Measurements from ENCODE around the gene ADAMTSL1.

GRCh38 chr9:18905028-18905882 is 431.3 kb downstream of the ADAMTSL1 start:
- TF ChIP-seq FOXA1 (IDR thresholded peaks at IDR 0.05), result no peak
- no peak for TF ChIP-seq L3MBTL2 (conservative IDR thresholded peaks at IDR 0.05)
- TF ChIP-seq SP1 (IDR thresholded peaks at IDR 0.05), result no peak
- no peak for TF ChIP-seq BHLHE40 (IDR thresholded peaks at IDR 0.05; ENCODE audit: borderline replicate concordance)
- no peak for TF ChIP-seq FOXM1 (IDR thresholded peaks at IDR 0.05; ENCODE audit: borderline replicate concordance)
- no peak for TF ChIP-seq ARNT (IDR thresholded peaks at IDR 0.05)
- TF ChIP-seq ELF4 (IDR thresholded peaks at IDR 0.05), result no peak
- TF ChIP-seq FOXK2 (IDR thresholded peaks at IDR 0.05), result no peak
- no peak for TF ChIP-seq HDGF (IDR thresholded peaks at IDR 0.05; ENCODE audit: borderline replicate concordance)
- no peak for TF ChIP-seq ZNF384 (IDR thresholded peaks at IDR 0.05)
- no peak for TF ChIP-seq NFRKB (IDR thresholded peaks at IDR 0.05)
- TF ChIP-seq PKNOX1 (IDR thresholded peaks at IDR 0.05), result no peak
- no peak for TF ChIP-seq TARDBP (IDR thresholded peaks at IDR 0.05)
- no peak for TF ChIP-seq CTBP1 (IDR thresholded peaks at IDR 0.05; ENCODE audit: borderline replicate concordance)

Data from HEK293T (cell line).